GM13977 (cell line): Measurements from ENCODE around the gene ADAMTS14.
"Not testable (repeated sequence)": the region's sequence is repeated elsewhere in the genome, so short reads cannot be mapped to it uniquely, and the experiment has no call there.

Source experiments
- DNase-seq: peaks from one replicate; pipeline ENCODE4 v3.0.0; 2012; ENCODE audit warnings: low spot score
- CTCF ChIP-seq: IDR thresholded peaks from 2 replicates; pipeline ENCODE4 v1.5.1; 2012; ENCODE audit warnings: mild to moderate bottlenecking, control low read depth; ENCODE audit not compliant: insufficient read depth; ENCODE audit errors: extremely low read depth, missing control alignments
- in situ Hi-C: fragments of 300-500 bp; cut with MboI; formaldehyde crosslinking; loops from one replicate; pipeline ENCODE4 v1.12.0; 2022; ENCODE audit warnings: low sequenced_read_pairs, low pct_unique_long_range_greater_than_20kb, mixed read lengths, inconsistent platforms; ENCODE audit not compliant: unreplicated experiment

ADAMTS14 gene

GRCh38 chr10:70672165-70673042, at the start of gene ADAMTS14:
ADAMTS14 (plus strand) TSS chr10:70672506; CDS start chr10:70672803, 297 bp downstream.
- DNase-seq, result peak; percentile 59
- in situ Hi-C loops, result no loop called here
- TF ChIP-seq CTCF, result no peak

DNA sequence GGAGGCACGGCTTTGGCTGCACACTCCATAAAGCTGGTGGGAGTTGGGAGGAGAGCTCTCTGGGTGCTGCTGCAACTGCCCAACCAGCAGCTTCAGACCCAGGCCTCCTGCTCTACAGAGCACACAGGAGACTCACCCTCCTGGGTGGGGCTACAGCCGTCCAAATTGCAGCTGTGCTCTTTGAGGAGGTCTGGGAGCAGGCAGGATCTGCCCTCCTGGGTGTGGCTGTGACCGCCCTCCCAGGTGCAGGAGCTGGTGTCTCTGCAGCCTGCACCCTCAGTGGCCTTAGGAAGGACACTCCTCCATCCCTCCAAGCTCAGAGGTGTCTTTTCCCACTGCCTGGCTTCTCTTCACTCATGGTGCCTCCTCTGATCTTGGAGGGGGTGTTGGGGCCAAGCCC, 49.8 kb upstream of the ADAMTS14 start:
- no peak for TF ChIP-seq CTCF
- in situ Hi-C loops, result no loop called here
- DNase-seq, result no peak

DNA sequence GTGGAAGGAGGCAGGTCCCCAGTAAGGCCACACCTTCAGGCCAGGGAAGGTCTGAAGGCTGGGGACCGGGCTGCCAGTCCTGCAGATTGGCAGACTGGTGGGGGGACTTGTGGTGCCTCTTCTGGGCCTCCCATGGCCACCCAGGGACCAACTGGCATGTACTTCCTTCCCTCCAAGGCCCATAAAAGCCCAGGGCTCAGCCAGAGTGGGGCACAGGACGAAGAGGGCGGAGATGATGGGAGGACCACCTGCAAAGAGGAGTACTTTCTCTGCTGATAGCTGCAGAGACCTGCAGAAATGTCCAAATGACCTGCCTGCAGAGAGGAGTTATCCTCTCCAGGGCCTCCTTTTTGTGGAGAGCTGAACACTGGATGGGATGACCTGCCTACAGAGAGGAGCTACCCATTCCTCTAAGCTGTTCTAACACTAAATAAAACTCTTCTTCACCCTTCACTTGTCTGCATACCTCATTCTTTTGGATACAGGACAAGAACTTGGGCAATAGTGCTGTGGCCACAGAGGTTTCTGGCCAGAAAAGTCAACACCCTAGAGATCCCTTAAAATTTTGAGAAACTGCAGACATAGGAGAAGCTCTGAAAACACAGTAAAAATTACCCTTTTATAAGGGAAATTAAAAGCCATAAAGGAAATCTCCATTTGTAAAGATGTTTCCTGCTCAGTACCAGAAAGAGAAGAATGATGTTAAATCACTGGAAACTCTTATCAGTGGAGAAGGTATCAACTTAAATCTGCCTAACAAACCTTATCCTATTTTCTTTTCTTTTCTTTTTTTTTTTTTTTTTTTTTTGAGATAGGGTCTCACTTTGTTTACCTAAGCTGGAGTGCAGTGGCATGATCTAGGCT, 49.1 kb upstream of the ADAMTS14 start:
- no peak for TF ChIP-seq CTCF
- in situ Hi-C loops, result no loop called here
- DNase-seq, result no peak

GRCh38 chr10:70626056-70626455, 46.2 kb upstream of the ADAMTS14 start:
- in situ Hi-C loops, result no loop called here
- TF ChIP-seq CTCF, result no peak
- no peak for DNase-seq

- no peak for DNase-seq
- no peak for TF ChIP-seq CTCF
- in situ Hi-C loops, result no loop called here
Observed at GRCh38 chr10:70629338-70629737, 43.0 kb upstream of the ADAMTS14 start.

- in situ Hi-C loops, result not testable (repeated sequence)
Observed at GRCh38 chr10:70631735-70632134, 40.6 kb upstream of the ADAMTS14 start.

GRCh38 chr10:70634011-70634410, 38.3 kb upstream of the ADAMTS14 start:
- in situ Hi-C loops, result no loop called here
- TF ChIP-seq CTCF, result no peak
- DNase-seq, result no peak

More at GRCh38 chr10:70631735-70632134, 40.6 kb upstream of the ADAMTS14 start:
- DNase-seq, result not testable (repeated sequence)

GRCh38 chr10:70634515-70634914, 37.8 kb upstream of the ADAMTS14 start:
- DNase-seq, in situ Hi-C loops: not testable (repeated sequence)

DNA sequence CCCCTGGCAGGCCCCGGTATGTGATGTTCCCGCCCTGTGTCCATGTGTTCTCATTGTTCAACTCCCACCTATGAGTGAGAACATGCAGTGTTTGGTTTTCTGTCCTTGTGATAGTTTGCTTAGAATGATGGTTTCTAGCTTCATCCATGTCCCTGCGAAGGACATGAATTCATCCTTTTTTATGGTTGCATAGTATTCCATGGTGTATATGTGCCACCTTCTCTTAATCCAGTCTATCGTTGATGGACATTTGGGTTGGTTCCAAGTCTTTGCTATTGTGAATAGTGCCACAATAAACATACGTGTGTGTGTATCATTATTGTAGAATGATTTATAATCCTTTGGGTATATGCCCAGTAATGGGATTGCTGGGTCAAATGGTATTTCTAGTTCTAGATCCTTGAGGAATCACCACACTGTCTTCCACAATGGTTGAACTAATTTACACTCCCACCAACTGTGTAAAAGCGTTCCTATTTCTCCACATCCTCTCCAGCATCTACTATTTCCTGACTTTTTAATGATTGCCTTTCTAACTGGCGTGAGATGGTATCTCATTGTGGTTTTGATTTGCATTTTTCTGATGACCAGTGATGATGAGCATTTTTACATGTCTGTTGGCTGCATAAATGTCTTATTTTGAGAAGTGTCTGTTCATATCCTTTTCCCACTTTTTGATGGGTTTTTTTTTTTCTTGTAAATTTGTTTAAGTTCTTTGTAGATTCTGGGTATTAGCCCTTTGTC, 32.5 kb upstream of the ADAMTS14 start:
- DNase-seq, in situ Hi-C loops: not testable (repeated sequence)

DNA sequence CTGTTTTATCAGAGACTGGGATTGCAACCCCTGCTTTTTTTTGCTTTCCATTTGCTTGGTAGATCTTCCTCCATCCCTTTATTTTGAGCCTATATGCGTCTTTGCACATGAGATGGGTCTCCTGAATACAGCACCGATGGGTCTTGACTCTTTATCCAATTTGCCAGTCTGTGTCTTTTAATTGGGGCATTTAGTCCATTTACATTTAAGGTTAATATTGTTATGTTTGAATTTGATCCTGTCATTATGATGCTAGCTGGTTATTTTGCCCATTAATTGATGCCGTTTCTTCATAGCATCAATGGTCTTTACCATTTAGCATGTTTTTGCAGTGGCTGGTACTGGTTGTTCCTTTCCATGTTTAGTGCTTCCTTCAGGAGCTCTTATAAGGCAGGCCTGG, 29.0 kb upstream of the ADAMTS14 start:
- in situ Hi-C loops, DNase-seq: not testable (repeated sequence)
